ENCODE results near the gene GAK.
A peak's percentile ranks its signal among the peaks of the same experiment; 100 is the strongest.

Gene GAK

GRCh38 chr4:910366-911091, 21.6 kb downstream of the GAK start:
- no peak overlapping the region for H3K4me3 ChIP-seq (replicated peaks in 1 of 2; ENCODE audit: low read depth in 2 of 2, low read length in 2 of 2)
- TF ChIP-seq CTCF (IDR thresholded peaks at IDR 0.05; ENCODE audit: low read depth, low read length): no peak
- no peak for DNase-seq (ENCODE audit: low read depth in 2 of 2)

GRCh38 chr4:909821-910220, 22.3 kb downstream of the GAK start:
- H3K4me3 ChIP-seq (replicated peaks in 1 of 2; ENCODE audit: low read depth in 2 of 2, low read length in 2 of 2): no peak overlapping the region
- no peak for TF ChIP-seq CTCF (IDR thresholded peaks at IDR 0.05; ENCODE audit: low read depth, low read length)
- DNase-seq (ENCODE audit: low read depth in 2 of 2): no peak

- no peak for TF ChIP-seq CTCF (IDR thresholded peaks at IDR 0.05; ENCODE audit: low read depth, low read length)
- no peak for DNase-seq (ENCODE audit: low read depth in 2 of 2)
- no peak overlapping the region for H3K4me3 ChIP-seq (replicated peaks in 1 of 2; ENCODE audit: low read depth in 2 of 2, low read length in 2 of 2)
These were observed 23.0 kb downstream of the GAK start for GRCh38 chr4:909131-909571.

- no peak for TF ChIP-seq CTCF (IDR thresholded peaks at IDR 0.05; ENCODE audit: low read depth, low read length)
- no peak overlapping the region for H3K4me3 ChIP-seq (replicated peaks in 1 of 2; ENCODE audit: low read depth in 2 of 2, low read length in 2 of 2)
- DNase-seq (ENCODE audit: low read depth in 2 of 2): peak in 1 of 2 donors; percentile 62
These were observed 24.3 kb downstream of the GAK start for GRCh38 chr4:907691-908425.

GRCh38 chr4:907103-907400, 25.1 kb downstream of the GAK start:
- no peak for DNase-seq (ENCODE audit: low read depth in 2 of 2)
- TF ChIP-seq CTCF (IDR thresholded peaks at IDR 0.05; ENCODE audit: low read depth, low read length): no peak
- no peak overlapping the region for H3K4me3 ChIP-seq (replicated peaks in 1 of 2; ENCODE audit: low read depth in 2 of 2, low read length in 2 of 2)

- no peak overlapping the region for H3K4me3 ChIP-seq (replicated peaks in 1 of 2; ENCODE audit: low read depth in 2 of 2, low read length in 2 of 2)
- DNase-seq (ENCODE audit: low read depth in 2 of 2): no peak
- no peak for TF ChIP-seq CTCF (IDR thresholded peaks at IDR 0.05; ENCODE audit: low read depth, low read length)
These were observed 25.6 kb downstream of the GAK start for GRCh38 chr4:906339-907102.
